ENCODE measurements around the gene UBALD1.
"Not testable (repeated sequence)": the region's sequence is repeated elsewhere in the genome, so short reads cannot be mapped to it uniquely, and the experiment has no call there.

Gene UBALD1

GRCh38 chr16:4591706-4592470, 22.8 kb downstream of the UBALD1 start:
- DNase-seq, result no peak

DNA sequence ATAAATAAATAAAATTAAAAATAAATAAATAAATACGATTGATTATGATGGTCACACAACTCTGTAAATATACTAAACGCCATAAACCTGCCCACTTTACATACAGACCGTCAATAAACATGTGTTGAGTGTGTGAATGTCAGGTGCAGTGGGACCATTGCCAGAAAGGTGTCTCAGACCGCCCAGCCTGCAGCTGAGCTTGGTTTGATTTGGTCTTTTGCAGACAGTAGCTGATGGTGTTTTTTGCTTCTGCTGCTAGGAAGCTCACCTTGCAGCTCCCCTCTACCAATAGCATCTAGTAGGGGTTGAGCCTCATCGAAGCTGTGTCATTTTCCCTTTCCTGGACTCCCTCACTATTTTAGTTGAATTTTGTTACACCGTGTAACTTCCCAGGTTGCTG, 23.5 kb downstream of the UBALD1 start:
- no peak for DNase-seq

DNA sequence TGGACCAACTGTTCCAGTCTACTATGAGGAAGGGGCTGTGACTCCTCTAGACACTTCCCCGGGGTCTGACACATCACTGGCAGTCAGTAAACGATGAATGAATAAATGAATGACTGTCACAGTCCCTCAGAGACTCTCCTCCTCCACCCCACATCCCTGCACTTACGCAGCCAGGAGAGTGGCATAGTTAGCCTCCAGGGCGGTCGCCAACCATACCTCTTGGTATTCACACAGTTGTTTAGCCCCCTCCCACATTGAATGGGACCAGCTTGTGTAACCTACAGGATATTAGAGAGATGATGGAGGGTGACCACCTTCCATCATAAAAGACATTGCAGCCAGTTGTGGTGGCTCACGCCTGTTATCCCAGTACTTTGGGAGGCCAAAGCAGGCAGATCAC, 25.7 kb downstream of the UBALD1 start:
- DNase-seq, result no peak

DNA sequence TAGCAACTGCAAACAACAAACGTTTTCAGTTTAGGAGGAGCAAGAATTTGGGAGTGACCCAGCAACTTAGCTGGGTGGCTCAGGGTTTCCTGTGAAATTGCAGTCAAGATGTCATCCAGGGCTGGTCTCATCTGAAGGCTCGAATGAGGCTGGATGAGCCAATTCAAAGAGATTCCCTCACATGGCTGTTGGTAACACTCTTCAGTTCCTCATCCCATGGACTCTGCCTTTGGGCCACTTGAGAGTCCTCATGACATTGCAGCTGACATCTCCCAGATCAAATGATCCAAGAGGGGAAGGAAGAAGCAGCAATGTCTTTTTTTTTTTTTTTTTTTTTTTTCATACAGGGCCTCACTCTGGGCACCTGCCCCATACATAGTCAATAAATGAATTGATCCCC, 26.3 kb downstream of the UBALD1 start:
- no peak for DNase-seq

DNA sequence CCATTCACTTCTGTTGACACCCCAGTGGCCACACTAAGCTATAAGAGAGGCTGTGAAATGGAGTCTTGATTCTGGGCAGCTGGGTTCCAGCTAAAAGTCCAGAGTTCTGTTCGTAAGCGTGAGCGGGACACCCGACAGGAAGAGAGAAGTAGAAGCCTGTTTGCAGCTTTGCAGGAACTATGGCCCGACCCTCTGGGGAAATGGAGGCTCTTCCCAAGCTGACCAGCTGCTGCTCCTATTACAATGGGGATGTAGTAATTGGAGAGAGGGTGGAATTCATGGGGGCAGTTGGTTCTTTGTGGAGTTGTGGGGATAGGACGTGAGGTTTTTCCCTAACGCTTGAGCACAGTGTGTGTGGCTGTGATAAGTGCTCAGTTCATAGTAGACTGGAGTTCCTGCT, 28.4 kb downstream of the UBALD1 start:
- DNase-seq, result no peak

DNA sequence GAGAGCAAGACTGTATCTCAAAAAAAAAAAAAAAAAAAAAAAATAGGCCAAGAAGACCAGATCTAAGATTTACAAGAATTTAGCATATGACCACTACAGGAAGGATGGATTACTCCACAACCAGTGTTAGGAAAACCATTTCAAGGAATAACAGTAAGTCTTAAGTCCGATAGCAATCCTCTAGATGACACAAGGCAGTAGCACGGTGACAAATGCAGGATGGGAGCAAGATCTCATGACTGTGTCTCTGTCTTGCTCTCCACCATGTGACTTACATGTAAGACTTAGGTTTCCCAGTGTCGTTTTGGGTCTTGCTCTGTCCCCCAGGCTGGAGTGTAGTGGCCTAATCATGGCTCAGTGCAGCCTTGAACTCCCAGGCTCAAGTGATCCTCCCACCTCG, 30.8 kb downstream of the UBALD1 start:
- DNase-seq, result no peak

- DNase-seq, result no peak
These were observed 34.4 kb downstream of the UBALD1 start for GRCh38 chr16:4580250-4580649.

GRCh38 chr16:4578961-4579530, 35.6 kb downstream of the UBALD1 start:
- DNase-seq, result no peak

DNA sequence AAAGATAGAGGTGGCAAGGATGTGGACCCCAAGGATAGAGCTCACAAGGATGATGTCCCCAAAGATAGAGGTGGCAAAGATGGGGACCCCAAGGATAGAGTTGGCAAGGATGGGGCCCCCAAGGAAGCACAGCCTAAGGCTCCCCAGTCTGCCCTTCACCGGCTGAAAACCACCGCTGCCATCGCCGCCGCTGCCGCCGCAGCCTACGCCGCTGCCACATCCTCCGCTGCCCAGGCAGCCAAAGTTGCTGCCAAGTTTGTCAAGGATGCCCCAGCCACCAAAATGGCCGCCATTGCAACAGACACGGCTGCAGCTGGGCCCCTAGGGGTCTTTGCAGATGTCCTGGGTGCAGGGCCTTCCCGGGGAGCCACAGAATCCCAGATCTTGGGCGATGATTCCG, 38.7 kb downstream of the UBALD1 start:
- DNase-seq, result no peak

DNA sequence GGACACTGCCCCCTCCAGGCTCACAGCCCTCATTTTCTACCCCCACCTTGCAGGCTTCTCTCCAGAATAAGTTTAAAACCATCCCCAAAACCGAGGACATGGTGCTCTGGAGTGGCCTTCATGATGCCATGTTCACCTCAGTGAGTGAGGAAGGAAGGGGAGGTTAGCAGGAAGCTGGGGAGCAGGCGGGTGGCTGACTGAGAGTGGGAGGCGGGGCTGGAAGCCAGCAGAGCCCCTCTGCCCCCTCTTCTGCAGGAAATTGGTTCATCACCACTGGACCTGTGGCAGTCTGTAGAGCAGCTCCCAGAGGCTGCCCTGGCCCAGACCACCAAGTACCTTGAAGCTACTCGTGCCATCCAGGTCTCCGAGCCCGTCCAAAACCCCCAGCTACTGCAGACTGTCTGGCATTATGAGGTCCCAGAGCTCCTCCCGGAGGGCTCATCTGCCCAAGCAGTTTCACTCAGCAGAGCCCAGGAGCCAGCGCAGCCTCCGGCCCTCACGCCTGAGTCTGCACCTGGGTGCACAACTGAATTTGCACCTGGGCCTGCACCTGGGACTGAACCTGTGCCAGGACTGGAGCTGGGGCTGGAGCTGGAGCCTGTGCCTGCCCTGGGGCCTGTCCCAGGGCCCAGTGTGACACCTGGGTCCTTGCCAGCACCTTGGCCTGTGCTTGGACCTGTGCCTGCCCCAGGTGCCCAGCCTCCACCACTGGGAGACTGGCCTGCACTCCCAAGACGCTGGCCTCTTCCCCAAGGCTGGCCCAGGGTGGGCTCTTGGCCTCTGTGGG, 39.6 kb downstream of the UBALD1 start:
- DNase-seq, result no peak

DNA sequence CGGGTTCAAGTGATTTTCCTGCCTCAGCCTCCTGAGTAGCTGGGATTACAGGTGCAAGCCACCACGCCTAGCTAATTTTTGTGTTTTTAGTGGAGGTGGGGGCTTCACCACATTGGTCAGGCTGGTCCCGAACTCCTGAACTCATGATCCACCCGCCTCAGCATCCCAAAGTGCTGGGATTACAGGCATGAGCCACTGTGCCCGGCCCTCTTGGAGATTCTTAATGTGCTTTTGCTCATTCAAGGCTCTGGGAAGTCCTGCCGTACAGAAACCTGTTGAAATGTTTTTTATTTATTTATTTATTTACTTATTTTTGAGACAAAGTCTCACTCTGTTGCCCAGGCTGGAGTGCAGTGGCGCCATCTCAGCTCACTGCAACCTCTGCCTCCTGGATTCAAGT, 40.8 kb downstream of the UBALD1 start:
- not testable (repeated sequence) for DNase-seq

DNA sequence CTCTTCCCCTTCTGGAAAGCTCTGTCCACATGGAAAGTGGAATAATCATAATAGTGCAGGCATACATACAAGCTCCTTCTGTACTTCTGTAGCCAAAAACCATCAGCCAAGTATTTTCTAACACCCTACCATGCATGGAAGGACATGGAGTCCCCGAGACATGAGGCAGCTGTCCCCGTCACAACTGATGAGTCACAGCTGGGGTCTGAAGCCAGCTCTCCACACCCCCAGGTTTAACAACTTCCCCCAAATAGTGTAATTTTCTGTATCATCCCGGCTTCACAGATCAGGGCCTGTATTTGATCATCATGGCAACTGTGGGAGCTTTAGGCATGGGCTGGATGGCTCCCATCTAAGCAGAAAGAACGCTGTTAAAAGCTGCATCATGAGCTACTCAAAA, 42.0 kb downstream of the UBALD1 start:
- DNase-seq, result no peak

DNA sequence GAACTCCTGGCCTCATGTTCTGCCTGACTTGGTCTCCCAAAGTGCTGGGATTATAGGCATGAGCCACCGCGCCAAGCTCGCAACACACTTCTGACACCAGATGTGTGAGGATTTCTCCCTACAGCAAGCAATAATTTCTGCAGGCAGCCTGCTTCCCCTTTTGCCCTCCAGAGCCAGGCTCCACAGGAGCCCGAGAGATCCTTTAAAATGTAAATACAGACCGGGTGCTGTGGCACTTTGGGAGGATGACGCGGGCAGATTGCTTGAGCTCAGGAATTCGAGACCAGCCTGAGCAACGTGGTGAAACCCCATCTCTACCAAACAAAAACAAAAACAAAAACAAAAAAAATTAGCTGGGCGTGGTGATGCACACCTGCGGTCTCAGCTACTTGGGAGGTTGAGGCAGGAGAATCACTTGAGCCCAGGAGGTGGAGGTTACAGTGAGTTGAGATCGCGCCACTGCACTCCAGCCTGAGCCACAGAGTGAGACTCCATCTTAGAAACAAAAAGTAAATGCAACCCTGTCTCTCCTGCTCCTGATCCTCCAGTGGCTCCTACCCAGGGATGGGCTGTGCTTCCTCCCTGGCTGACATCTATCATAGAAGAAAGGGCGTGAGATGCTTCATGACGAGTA, 43.9 kb downstream of the UBALD1 start:
- DNase-seq, result no peak

DNA sequence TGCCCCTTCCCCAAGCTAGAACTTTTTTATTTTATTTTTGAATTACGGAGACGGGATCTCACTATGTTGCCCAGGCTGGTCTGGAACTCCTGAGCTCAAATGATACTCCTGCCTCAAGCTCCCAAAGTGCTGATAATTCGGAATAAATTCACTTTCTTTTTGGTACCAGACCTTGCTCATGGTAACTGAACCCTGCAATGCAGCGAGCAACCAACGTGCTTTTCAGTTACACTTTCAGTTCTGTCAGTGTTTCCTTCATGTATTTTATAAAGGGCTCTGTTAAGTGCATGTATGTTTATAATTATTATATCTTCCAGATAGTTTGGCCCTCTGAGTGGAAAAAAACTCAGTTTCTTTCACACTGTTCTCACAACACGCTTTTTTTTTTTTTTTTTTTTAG, 44.6 kb downstream of the UBALD1 start:
- no peak for DNase-seq

GRCh38 chr16:4566144-4566543, 48.5 kb downstream of the UBALD1 start:
- no peak for DNase-seq

GRCh38 chr16:4564661-4565267, 49.9 kb downstream of the UBALD1 start:
- DNase-seq, result no peak

- DNase-seq, result no peak
These were observed 53.1 kb downstream of the UBALD1 start for GRCh38 chr16:4561596-4561995.
